H9 (cell line): ENCODE data around the gene UBR7. TPM values are rescaled to one million over a fixed set of nuclear protein-coding genes. Genes with fewer than 3 reads are reported as not detected.
A peak's percentile ranks its signal among the peaks of the same experiment; 100 is the strongest.

Experiments used
- DNase-seq: peaks from one replicate; pipeline ENCODE4 v3.0.0-alpha.2; 2017
- H2AFZ ChIP-seq: one replicate; pipeline ENCODE4 v1.6.1; 2013; ENCODE audit warnings: mild to moderate bottlenecking, low read length, control low read depth, moderate library complexity
- H2AK5ac ChIP-seq: 2 replicates; pipeline ENCODE4 v1.6.1; 2013; ENCODE audit warnings: low read length, control low read depth, mixed read lengths; ENCODE audit not compliant: insufficient read length
- H2BK120ac ChIP-seq: one replicate; pipeline ENCODE4 v1.6.1; 2013; ENCODE audit warnings: low read depth, mild to moderate bottlenecking, low read length, control low read depth, inconsistent platforms; ENCODE audit not compliant: poor library complexity, severe bottlenecking
- H2BK12ac ChIP-seq: 2 replicates; pipeline ENCODE4 v1.6.1; 2013; ENCODE audit warnings: low read length, control low read depth, mixed read lengths, low read depth; ENCODE audit not compliant: insufficient read length
- H2BK15ac ChIP-seq: 2 replicates; pipeline ENCODE4 v1.6.1; 2013; ENCODE audit warnings: low read depth, low read length, control low read depth
- H2BK20ac ChIP-seq: one replicate; pipeline ENCODE4 v1.6.1; 2013; ENCODE audit warnings: low read depth, mild to moderate bottlenecking, low read length, control low read depth, inconsistent platforms; ENCODE audit not compliant: poor library complexity, severe bottlenecking
- H2BK5ac ChIP-seq: 2 replicates; pipeline ENCODE4 v1.6.1; 2013; ENCODE audit warnings: low read length, control low read depth, mixed read lengths; ENCODE audit not compliant: insufficient read length
- H3K14ac ChIP-seq: 2 replicates; pipeline ENCODE4 v1.6.1; 2013; ENCODE audit warnings: low read length, control low read depth; ENCODE audit not compliant: insufficient read depth
- H3K18ac ChIP-seq: 2 replicates; pipeline ENCODE4 v1.6.1; 2013; ENCODE audit warnings: low read depth, mild to moderate bottlenecking, mixed read lengths, low read length, control low read depth; ENCODE audit not compliant: insufficient read length
- H3K23ac ChIP-seq: 2 replicates; pipeline ENCODE4 v1.6.1; 2013; ENCODE audit warnings: low read length, control low read depth, mixed read lengths, low read depth; ENCODE audit not compliant: insufficient read length
- H3K23me2 ChIP-seq: 2 replicates; pipeline ENCODE4 v1.6.1; 2013; ENCODE audit warnings: low read depth, mild to moderate bottlenecking, mixed read lengths, low read length, control low read depth; ENCODE audit not compliant: insufficient read length, poor library complexity, severe bottlenecking
- H3K27ac ChIP-seq: 2 replicates; pipeline ENCODE4 v1.5.1; 2013; ENCODE audit warnings: low read length, control low read depth, mixed read lengths, low read depth; ENCODE audit not compliant: insufficient read length
- H3K27me3 ChIP-seq: 2 replicates; pipeline ENCODE4 v1.6.1; 2013; ENCODE audit warnings: low read length, control low read depth, inconsistent platforms; ENCODE audit not compliant: insufficient read depth
- H3K4ac ChIP-seq: 2 replicates; pipeline ENCODE4 v1.6.1; 2013; ENCODE audit warnings: low read depth, mild to moderate bottlenecking, control low read depth, inconsistent platforms, low read length, moderate library complexity
- H3K4me1 ChIP-seq: 2 replicates; pipeline ENCODE4 v1.6.1; 2013; ENCODE audit warnings: low read length, control low read depth, inconsistent platforms; ENCODE audit not compliant: insufficient read depth
- H3K4me2 ChIP-seq: 2 replicates; pipeline ENCODE4 v1.6.1; 2013; ENCODE audit warnings: low read length, control low read depth, mixed read lengths; ENCODE audit not compliant: insufficient read length, insufficient read depth
- H3K56ac ChIP-seq: 2 replicates; pipeline ENCODE4 v1.6.1; 2013; ENCODE audit warnings: low read depth, mild to moderate bottlenecking, mixed read lengths, low read length, control low read depth; ENCODE audit not compliant: insufficient read length
- H3K79me1 ChIP-seq: 2 replicates; pipeline ENCODE4 v1.6.1; 2013; ENCODE audit warnings: low read depth, mild to moderate bottlenecking, moderate library complexity, low read length, control low read depth, inconsistent platforms; ENCODE audit not compliant: insufficient read depth, poor library complexity, severe bottlenecking
- H3K79me2 ChIP-seq: 2 replicates; pipeline ENCODE4 v1.6.1; 2013; ENCODE audit warnings: low read length, control low read depth, inconsistent platforms; ENCODE audit not compliant: insufficient read depth
- H3K9ac ChIP-seq: 2 replicates; pipeline ENCODE4 v1.6.1; 2013; ENCODE audit warnings: low read length, control low read depth, mixed read lengths; ENCODE audit not compliant: insufficient read length; ENCODE audit errors: extremely low read depth
- H3K9me3 ChIP-seq: one replicate; pipeline ENCODE4 v1.6.1; 2013; ENCODE audit warnings: low read depth, low read length, inconsistent platforms; ENCODE audit not compliant: control insufficient read depth
- H3T11ph ChIP-seq: one replicate; pipeline ENCODE4 v1.6.1; 2013; ENCODE audit warnings: mild to moderate bottlenecking, low read length, control low read depth, inconsistent platforms
- H4K20me1 ChIP-seq: one replicate; pipeline ENCODE4 v1.6.1; 2013; ENCODE audit not compliant: control insufficient read depth, insufficient read length, insufficient read depth
- H4K5ac ChIP-seq: 2 replicates; pipeline ENCODE4 v1.6.1; 2013; ENCODE audit warnings: low read depth, mild to moderate bottlenecking, mixed read lengths, low read length, control low read depth; ENCODE audit not compliant: insufficient read length
- H4K8ac ChIP-seq: replicated peaks from 2 replicates; pipeline ENCODE4 v1.6.1; 2013; ENCODE audit warnings: low read length, control low read depth, mixed read lengths, low read depth; ENCODE audit not compliant: insufficient read length
- H4K91ac ChIP-seq: 2 replicates; pipeline ENCODE4 v1.6.1; 2013; ENCODE audit warnings: low read depth, mild to moderate bottlenecking, moderate library complexity, mixed read lengths, low read length, control low read depth; ENCODE audit not compliant: insufficient read length
- H3K27ac Mint-ChIP-seq, 3 experiments: 2 replicates in 2 of 3; 3 replicates in 1 of 3; pipeline ENCODE4 v1.8.0; 2020 to 2021; ENCODE audit warnings: mixed read lengths in 3 of 3, mild to moderate bottlenecking in 1 of 3, moderate library complexity in 1 of 3
- H3K27me3 Mint-ChIP-seq: 2 replicates; pipeline ENCODE4 v1.8.0; 2021; ENCODE audit warnings: low read depth, mild to moderate bottlenecking, moderate library complexity, mixed read lengths
- H3K36me3 Mint-ChIP-seq, 3 experiments: 2 replicates in 2 of 3; 3 replicates in 1 of 3; pipeline ENCODE4 v1.8.0; 2020 to 2021; ENCODE audit warnings: low read depth in 3 of 3, mixed read lengths in 3 of 3; ENCODE audit not compliant: insufficient read depth in 1 of 3
- H3K4me1 Mint-ChIP-seq, 2 experiments: 2 replicates each; pipeline ENCODE4 v1.8.0; 2020; ENCODE audit warnings: mixed read lengths in 2 of 2
- H3K4me3 Mint-ChIP-seq, 2 experiments: 2 replicates in 1 of 2; 3 replicates in 1 of 2; pipeline ENCODE4 v1.8.0; 2020 to 2021; ENCODE audit warnings: mild to moderate bottlenecking in 2 of 2, mixed read lengths in 2 of 2, moderate library complexity in 1 of 2
- H3K9me3 Mint-ChIP-seq, 2 experiments: 2 replicates in 1 of 2; 3 replicates in 1 of 2; pipeline ENCODE4 v1.8.0; 2020; ENCODE audit warnings: mild to moderate bottlenecking in 2 of 2, mixed read lengths in 2 of 2, moderate library complexity in 1 of 2
- WGBS: extraction: QIAGEN DNeasy Blood & Tissue Kit; methylation state at CpG from one replicate; pipeline ENCODE4 v1.1.7; 2013; ENCODE audit warnings: missing lambda C conversion rate, low lambda C conversion rate, mixed read lengths; ENCODE audit not compliant: insufficient read length; ENCODE audit errors: extremely low coverage; 5-methylcytosine and 5-hydroxymethylcytosine counted together
- total RNA-seq: library from RNA; stranded (reverse); gene quantifications from 2 replicates; pipeline ENCODE4 v1.2.1, GENCODE V29; 2021
- TF ChIP-seq, protein P1 (sequence below): fragments of 200-600 bp; sonication (generic); conservative IDR thresholded peaks from 3 replicates; pipeline ENCODE4 v1.8.0; 2021; ENCODE audit warnings: antibody characterized with exemption, mild to moderate bottlenecking

Gene UBR7
- total RNA-seq, 1 experiment from 2014 or later: 28.4 TPM

DNA sequence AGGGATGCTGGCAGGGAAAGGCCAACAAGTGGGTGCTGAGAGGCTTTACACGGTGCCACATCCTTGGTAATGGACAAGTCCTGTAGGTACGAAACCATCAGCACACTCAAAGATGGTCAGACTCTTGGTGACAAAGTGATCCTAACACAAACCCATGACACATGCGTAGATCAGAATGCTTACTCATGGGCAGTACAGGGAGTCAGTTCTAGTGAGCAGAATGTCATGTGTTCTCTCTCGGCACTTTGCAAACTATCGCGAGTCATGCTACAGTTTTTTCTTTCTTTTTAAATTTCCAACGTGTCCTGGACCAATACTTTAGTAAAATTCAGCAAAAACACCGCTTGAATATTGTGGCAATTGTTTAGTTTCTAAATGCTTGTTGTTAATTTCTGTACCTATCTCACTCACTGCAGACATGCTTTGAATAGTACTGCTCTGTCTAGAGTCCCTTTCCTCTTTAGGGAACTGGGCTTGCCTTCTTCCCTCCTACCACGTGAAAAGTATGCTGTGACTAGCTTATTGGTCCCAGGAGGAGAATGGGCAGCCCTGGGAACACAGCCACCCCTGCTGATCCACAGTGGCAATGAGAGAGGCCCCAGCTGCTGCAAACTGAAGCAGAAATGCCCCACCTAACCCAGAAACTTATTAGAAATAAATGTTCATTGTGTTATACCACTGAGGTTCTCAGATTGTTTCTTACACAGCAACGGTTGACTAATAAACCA lies 62.4 kb downstream of the UBR7 start:
- H2BK12ac ChIP-seq: no peak overlapping the region
- no peaks in the 10 kb centered on the region for H3K27me3 ChIP-seq
- no peaks in the 10 kb centered on the region for H3K9me3 ChIP-seq
- H3K4me1 ChIP-seq: no peaks in the 10 kb centered on the region; the same call in 1 of the 2 replicates
- H3K18ac ChIP-seq: no peak overlapping the region
- no peak overlapping the region for H3K4ac ChIP-seq
- no peak overlapping the region for H3K4me2 ChIP-seq
- H4K8ac ChIP-seq: no peak overlapping the region
- H3K14ac ChIP-seq: no peak overlapping the region
- H3K23ac ChIP-seq: no peak overlapping the region
- H3K79me1 ChIP-seq: no peaks in the 10 kb centered on the region
- no peaks in the 10 kb centered on the region for H4K20me1 ChIP-seq
- peak overlapping the region; percentile 25 for H2AK5ac ChIP-seq
- H3K56ac ChIP-seq: no peak overlapping the region
- no peak overlapping the region for H2AFZ ChIP-seq
- H3K9ac ChIP-seq: no peak overlapping the region
- no peak overlapping the region for H3T11ph ChIP-seq
- TF ChIP-seq, protein P1, sequence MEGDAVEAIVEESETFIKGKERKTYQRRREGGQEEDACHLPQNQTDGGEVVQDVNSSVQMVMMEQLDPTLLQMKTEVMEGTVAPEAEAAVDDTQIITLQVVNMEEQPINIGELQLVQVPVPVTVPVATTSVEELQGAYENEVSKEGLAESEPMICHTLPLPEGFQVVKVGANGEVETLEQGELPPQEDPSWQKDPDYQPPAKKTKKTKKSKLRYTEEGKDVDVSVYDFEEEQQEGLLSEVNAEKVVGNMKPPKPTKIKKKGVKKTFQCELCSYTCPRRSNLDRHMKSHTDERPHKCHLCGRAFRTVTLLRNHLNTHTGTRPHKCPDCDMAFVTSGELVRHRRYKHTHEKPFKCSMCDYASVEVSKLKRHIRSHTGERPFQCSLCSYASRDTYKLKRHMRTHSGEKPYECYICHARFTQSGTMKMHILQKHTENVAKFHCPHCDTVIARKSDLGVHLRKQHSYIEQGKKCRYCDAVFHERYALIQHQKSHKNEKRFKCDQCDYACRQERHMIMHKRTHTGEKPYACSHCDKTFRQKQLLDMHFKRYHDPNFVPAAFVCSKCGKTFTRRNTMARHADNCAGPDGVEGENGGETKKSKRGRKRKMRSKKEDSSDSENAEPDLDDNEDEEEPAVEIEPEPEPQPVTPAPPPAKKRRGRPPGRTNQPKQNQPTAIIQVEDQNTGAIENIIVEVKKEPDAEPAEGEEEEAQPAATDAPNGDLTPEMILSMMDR: no peak
- no peak for DNase-seq
- Mint-ChIP-seq H3K27ac (peak overlapping the region in 1 of 3 experiments; percentile 77; a peak in 3 of 7 replicates), H3K4me3 (no peak overlapping the region), H3K36me3 (peaks cover 0 to 2% (median 0%) of the 10 kb centered on the region in 3 experiments; a peak in 1 of 7 replicates), H3K27me3 (no peaks in the 10 kb centered on the region), H3K4me1 (peaks cover 18 to 20% of the 10 kb centered on the region in 2 experiments), H3K9me3 (no peaks in the 10 kb centered on the region)
- H3K79me2 ChIP-seq: no peaks in the 10 kb centered on the region
- H3K27ac ChIP-seq: no peak overlapping the region
- no peak overlapping the region for H4K5ac ChIP-seq
- no peaks in the 10 kb centered on the region for H3K23me2 ChIP-seq
- H2BK15ac ChIP-seq: no peak overlapping the region
- no peak overlapping the region for H2BK5ac ChIP-seq
- no peak overlapping the region for H4K91ac ChIP-seq
- no peak overlapping the region for H2BK20ac ChIP-seq
- no peak overlapping the region for H2BK120ac ChIP-seq
- no CpG with 5 or more reads among the region's 10 CpGs for WGBS
